Heart right ventricle (tissue), 16 donors: ENCODE measurements around the gene KRI1. TPM values are rescaled to one million over a fixed set of nuclear protein-coding genes. Genes with fewer than 3 reads are reported as not detected.
A peak's percentile ranks its signal among the peaks of the same experiment; 100 is the strongest.
"Not testable (repeated sequence)": the region's sequence is repeated elsewhere in the genome, so short reads cannot be mapped to it uniquely, and the experiment has no call there.

Source experiments
- ATAC-seq, 8 donors: fragments of 200-7000 bp; cut with Tn5 transposase; one replicate each; pipeline ENCODE4 v1.9.1; 2020; ENCODE audit warnings: mild to moderate bottlenecking in 8 of 8, moderate library complexity in 8 of 8, moderate number of reproducible peaks in 1 of 8
- DNase-seq, 2 donors: peaks; one replicate each; pipeline ENCODE4 v3.0.0-alpha.2; 2020
- H3K27ac ChIP-seq, 10 donors: fragments of 200-600 bp; sonication (generic) in 2 of 10; one replicate each; pipeline versions ENCODE4 v1.5.0 to v1.8.0; 2020 to 2022; ENCODE audit warnings: mild to moderate bottlenecking in 3 of 10
- H3K27me3 ChIP-seq, 7 donors: fragments of 200-600 bp; one replicate each; pipeline ENCODE4 v1.8.0; 2021 to 2022; ENCODE audit warnings: mild to moderate bottlenecking in 2 of 7
- H3K36me3 ChIP-seq, 9 donors: fragments of 200-600 bp; sonication (generic) in 1 of 9; one replicate each; pipeline versions ENCODE4 v1.5.0 to v1.8.0; 2020 to 2022; ENCODE audit warnings: mild to moderate bottlenecking in 2 of 9
- H3K4me1 ChIP-seq, 9 donors: fragments of 200-600 bp; sonication (generic) in 1 of 9; one replicate each; pipeline versions ENCODE4 v1.5.0 to v1.8.0; 2020 to 2022; ENCODE audit warnings: mild to moderate bottlenecking in 4 of 9
- H3K4me3 ChIP-seq, 10 donors: fragments of 200-600 bp; sonication (generic) in 2 of 10; one replicate each; pipeline versions ENCODE4 v1.5.0 to v1.8.0; 2020 to 2022; ENCODE audit warnings: mild to moderate bottlenecking in 7 of 10, moderate library complexity in 2 of 10
- H3K9me3 ChIP-seq, 11 donors: fragments of 200-600 bp in 10 of 11; sonication (generic) in 2 of 11; one replicate each; pipeline versions ENCODE4 v1.5.0 to v1.8.0; 2013 to 2022; ENCODE audit warnings: mild to moderate bottlenecking in 2 of 11, control low read depth in 1 of 11, moderate library complexity in 1 of 11
- WGBS, 2 donors: extraction: QIAGEN DNeasy Blood & Tissue Kit; methylation state at CpG; one replicate each; pipeline ENCODE4 v1.1.7; 2013; ENCODE audit warnings: inconsistent platforms in 1 of 2; 5-methylcytosine and 5-hydroxymethylcytosine counted together
- intact Hi-C, 10 donors: fragments of 100-400 bp; cut with DNase I; formaldehyde crosslinking; loops; one replicate each; pipeline versions ENCODE4 v1.11.1 to v1.14.2; 2022
- polyA plus RNA-seq, 2 donors: library from polyadenylated mRNA; stranded (reverse); fragments of 200-250 nt; gene quantifications; one replicate each; pipeline ENCODE4 v1.2.3, GENCODE V29; 2013
- total RNA-seq, 10 donors: library from RNA; stranded (reverse); fragmentation: NEBNext Ultra II Directional in 3 of 10; extraction: Animal tissue kit (Norgen Biotek cat#: 25700) in 3 of 10; gene quantifications; one replicate each; pipeline versions ENCODE4 v1.2.1 to v1.2.4, GENCODE V29; 2021 to 2023
- TF ChIP-seq, protein P1 (sequence below), 9 donors: fragments of 200-600 bp; sonication (generic) in 2 of 9; IDR thresholded peaks; one replicate each; pipeline versions ENCODE4 v1.5.0 to v1.8.0; 2021 to 2022; ENCODE audit warnings: antibody characterized with exemption in 9 of 9, mild to moderate bottlenecking in 5 of 9, moderate library complexity in 1 of 9
- donor health status: Arrhythmogenic right ventricular cardiomyopathy.
- donor health status: ischemic (EF 13 %, LVEDD 7.1; RV severe dilation, severe dysfunction).
- donor health status: healthy with polysubstance abuse.
- donor health status: DM: no; HTN: yes; CAD: no.
- donor health status: DM: no; HTN: no; CAD: no.
- donor health status: ischemic (EF 25% LVEDD 6.9; RV normal size, moderate dysfunction).
- donor health status: ischemic (EF 25% LVEDD 5.7; RV mildly dilated, moderate dysfunction).
- donor health status: healthy.
- donor health status: DM: yes; HTN: yes; CAD: no.
- donor health status: Ischemic cardiomyopathy.
- donor health status: ischemic (EF 35%, LVEDD 5.7; RV mildly dilated, moderate dysfunction).
- donor health status: nonischemic (EF 11% LVEDD 7.7; RV severe dilation, severe dysfunction).
- donor health status: DM: yes; HTN: yes; CAD: no.
- donor health status: PGD.
- donor health status: ischemic (EF 29% LVEDD 5.4; RV normal size, mild dysfunction).
- donor health status: nonischemic (EF 23%, LVEDD 6.1; RV moderate dilation, normal function).

Gene KRI1
- total and polyA plus RNA-seq, 12 donors, result 8.4 to 17.5 (median 10.7) TPM

DNA sequence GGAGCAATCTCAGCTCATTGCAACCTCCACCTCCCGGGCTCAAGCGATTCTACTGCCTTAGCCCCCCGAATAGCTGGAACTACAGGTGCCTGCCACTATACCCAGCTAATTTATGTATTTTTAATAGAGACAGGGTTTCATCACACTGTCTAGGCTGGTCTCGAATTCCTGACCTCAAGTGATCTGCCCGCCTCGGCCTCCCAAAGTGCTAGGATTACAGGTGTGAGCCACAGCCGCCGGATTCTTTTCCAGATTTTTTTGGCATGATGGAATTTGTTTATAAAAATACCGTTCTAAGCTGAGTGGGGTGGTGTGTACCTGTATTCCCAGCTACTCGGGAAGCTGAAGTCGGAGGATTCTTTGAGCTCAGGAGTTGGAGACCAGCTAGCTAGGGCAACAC lies 28.1 kb downstream of the KRI1 start:
- Histone ChIP-seq H3K4me1 (peaks cover 0 to 10% (median 0%) of the 10 kb centered on the region in 9 donors), H3K4me3 (no peak overlapping the region), H3K27ac (no peak overlapping the region), H3K36me3 (no peaks in the 10 kb centered on the region), H3K27me3 (peaks cover 0 to 9% (median 0%) of the 10 kb centered on the region in 7 donors), H3K9me3 (no peaks in the 10 kb centered on the region)
- ATAC-seq (no peak), DNase-seq (no peak)
- TF ChIP-seq, protein P1, sequence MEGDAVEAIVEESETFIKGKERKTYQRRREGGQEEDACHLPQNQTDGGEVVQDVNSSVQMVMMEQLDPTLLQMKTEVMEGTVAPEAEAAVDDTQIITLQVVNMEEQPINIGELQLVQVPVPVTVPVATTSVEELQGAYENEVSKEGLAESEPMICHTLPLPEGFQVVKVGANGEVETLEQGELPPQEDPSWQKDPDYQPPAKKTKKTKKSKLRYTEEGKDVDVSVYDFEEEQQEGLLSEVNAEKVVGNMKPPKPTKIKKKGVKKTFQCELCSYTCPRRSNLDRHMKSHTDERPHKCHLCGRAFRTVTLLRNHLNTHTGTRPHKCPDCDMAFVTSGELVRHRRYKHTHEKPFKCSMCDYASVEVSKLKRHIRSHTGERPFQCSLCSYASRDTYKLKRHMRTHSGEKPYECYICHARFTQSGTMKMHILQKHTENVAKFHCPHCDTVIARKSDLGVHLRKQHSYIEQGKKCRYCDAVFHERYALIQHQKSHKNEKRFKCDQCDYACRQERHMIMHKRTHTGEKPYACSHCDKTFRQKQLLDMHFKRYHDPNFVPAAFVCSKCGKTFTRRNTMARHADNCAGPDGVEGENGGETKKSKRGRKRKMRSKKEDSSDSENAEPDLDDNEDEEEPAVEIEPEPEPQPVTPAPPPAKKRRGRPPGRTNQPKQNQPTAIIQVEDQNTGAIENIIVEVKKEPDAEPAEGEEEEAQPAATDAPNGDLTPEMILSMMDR (IDR thresholded peaks at IDR 0.05), result no peak
- 81 to 82% methylated on average over 11 of the region's 11 CpGs for WGBS, 2 donors
- intact Hi-C loops, result no loop called here

DNA sequence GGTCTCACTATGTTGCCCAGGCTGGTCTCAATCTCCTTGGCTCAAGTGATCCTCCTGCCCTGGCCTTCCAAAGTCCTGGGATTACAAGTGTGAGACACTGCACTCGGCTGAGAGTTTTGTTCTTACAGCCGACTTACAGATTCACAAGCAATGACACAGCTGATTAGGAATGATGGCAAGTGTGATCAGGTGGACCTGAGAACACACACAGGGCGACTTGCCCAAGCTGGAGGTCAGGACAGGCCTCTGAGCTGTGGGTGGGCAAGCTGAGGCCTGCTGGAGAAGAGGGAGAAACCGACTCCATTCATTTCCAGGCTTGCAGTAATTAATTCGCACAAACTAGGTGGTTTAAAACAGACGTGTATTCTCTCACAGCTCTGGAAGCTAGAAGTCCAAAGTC lies 30.2 kb downstream of the KRI1 start:
- Histone ChIP-seq H3K4me3 (no peak overlapping the region), H3K9me3 (no peaks in the 10 kb centered on the region), H3K4me1 (peaks cover 0 to 10% (median 0%) of the 10 kb centered on the region in 9 donors), H3K36me3 (no peaks in the 10 kb centered on the region), H3K27me3 (peaks cover 0 to 9% (median 0%) of the 10 kb centered on the region in 7 donors), H3K27ac (no peak overlapping the region)
- ATAC-seq (no peak), DNase-seq (no peak)
- WGBS, 2 donors, result 80 to 81% methylated on average over 6 of the region's 6 CpGs
- TF ChIP-seq, protein P1 (IDR thresholded peaks at IDR 0.05), result no peak
- intact Hi-C loops, result no loop called here

DNA sequence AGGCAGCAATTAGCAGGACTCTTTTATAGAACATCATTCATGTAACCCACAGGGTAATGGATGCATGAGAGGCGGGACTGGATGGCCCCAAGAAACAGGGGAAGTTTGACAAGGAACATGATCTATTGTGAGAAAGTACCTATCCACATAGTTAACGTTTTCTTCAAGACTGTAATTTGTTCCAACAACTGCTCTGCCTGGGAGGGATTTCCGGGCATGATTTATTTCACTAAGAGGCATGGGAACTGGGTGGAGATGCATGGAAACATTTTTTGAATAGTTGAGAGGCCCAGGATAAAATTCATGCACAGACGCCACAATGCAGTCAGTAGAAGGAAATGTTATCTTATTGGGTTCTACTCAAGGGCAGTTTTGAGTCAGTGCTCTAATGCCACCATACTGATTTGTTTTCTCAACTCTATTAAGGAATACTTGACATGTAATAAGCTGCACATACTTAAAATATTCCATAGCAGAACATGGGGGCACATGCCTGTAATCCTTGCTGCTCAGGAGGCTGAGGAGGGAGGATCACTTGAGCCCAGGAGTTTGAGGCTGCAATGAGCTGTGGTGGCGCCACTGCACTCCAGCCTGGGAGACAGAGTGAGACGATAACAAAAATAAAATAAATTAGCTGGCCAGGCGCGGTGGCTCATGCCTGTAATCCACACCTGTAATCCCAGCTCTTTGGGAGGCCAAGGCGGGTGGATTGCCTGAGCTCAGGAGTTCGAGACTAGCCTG lies 32.0 kb downstream of the KRI1 start:
- ATAC-seq (peak in 7 of 8 donors; percentile 33 to 80 (median 60)), DNase-seq (no peak)
- TF ChIP-seq, protein P1 (IDR thresholded peaks at IDR 0.05), result no peak
- intact Hi-C loops, result no loop called here
- Histone ChIP-seq H3K9me3 (no peaks in the 10 kb centered on the region), H3K27ac (peak overlapping the region in 3 of 10 donors; percentile 60 to 65 (median 61)), H3K4me3 (no peak overlapping the region), H3K27me3 (peaks cover 0 to 9% (median 0%) of the 10 kb centered on the region in 7 donors), H3K36me3 (no peaks in the 10 kb centered on the region), H3K4me1 (peaks cover 0 to 10% (median 0%) of the 10 kb centered on the region in 9 donors)
- 69 to 81% methylated on average over 10 of the region's 10 CpGs for WGBS, 2 donors

DNA sequence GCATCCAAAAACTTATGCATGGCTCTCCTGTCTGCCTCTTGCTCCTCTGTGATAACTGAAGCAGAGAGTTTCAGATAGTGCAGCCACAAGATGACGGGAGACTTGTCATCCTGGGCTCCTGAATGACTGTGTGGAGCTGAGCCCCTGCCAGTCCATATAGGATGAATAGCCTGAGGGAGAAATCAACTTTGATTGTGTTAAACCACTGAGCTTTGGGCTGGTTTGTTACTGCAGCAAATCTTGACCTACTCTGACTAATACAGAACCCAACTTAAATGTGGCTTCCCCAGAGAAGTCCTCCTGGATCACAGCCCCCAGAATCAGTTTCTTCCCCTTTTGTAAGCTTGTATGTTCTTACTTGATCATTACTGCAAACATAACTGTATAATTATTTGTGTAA lies 33.4 kb downstream of the KRI1 start:
- Histone ChIP-seq H3K9me3 (no peaks in the 10 kb centered on the region), H3K36me3 (no peaks in the 10 kb centered on the region), H3K27ac (no peak overlapping the region), H3K4me1 (peaks cover 0 to 10% (median 0%) of the 10 kb centered on the region in 9 donors), H3K27me3 (peaks cover 0 to under 1% (median 0%) of the 10 kb centered on the region in 7 donors), H3K4me3 (no peak overlapping the region)
- TF ChIP-seq, protein P1 (IDR thresholded peaks at IDR 0.05), result no peak
- intact Hi-C loops, result no loop called here
- WGBS, 2 donors, result 81 to 87% methylated on average over 1 of the region's 1 CpG
- ATAC-seq, result no peak
- DNase-seq, result no peak

DNA sequence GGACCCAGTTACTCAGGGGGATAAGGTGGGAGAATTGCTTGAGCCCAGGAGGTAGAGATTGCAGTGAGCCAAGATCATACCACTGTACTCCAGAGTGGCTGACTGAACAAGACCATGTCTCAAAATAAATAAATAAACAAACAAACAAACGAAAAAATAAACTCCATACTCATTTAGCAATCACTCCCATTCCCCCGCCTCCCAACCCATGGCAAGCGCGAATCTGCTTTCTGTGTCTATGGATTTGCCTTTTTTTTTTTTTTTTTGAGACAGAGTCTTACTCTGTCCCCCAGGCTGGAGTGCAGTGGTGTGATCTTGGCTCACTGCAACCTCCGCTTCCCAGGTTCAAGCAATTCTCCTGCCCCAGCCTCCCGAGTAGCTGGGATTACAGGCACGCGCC lies 38.9 kb downstream of the KRI1 start:
- not testable (repeated sequence) for DNase-seq, ATAC-seq
- 86 to 88% methylated on average over 8 of the region's 8 CpGs for WGBS, 2 donors

More for the DNA sequence above, 38.9 kb downstream of the KRI1 start:
- intact Hi-C loops, H3K9me3 ChIP-seq, H3K27ac ChIP-seq, H3K4me1 ChIP-seq, H3K36me3 ChIP-seq, H3K27me3 ChIP-seq, H3K4me3 ChIP-seq: not testable (repeated sequence)
